Measurements from ENCODE around the gene HECTD4.

- no peak for TF ChIP-seq CTCF (conservative IDR thresholded peaks at IDR 0.05; ENCODE audit: low read depth, low read length)
- no peak for TF ChIP-seq USF2 (IDR thresholded peaks at IDR 0.05; ENCODE audit: low read depth, low read length)
- no peak for TF ChIP-seq POLR2A (IDR thresholded peaks at IDR 0.05; ENCODE audit: low read depth, low read length)
- no peak for TF ChIP-seq SMC3 (IDR thresholded peaks at IDR 0.05; ENCODE audit: low read depth, low read length)
- no peak for TF ChIP-seq RFX5 (IDR thresholded peaks at IDR 0.05; ENCODE audit: low read depth, low read length)
- no peak for TF ChIP-seq CHD1 (IDR thresholded peaks at IDR 0.05; ENCODE audit: low read depth, low read length)
These were observed 79.2 kb downstream of the HECTD4 start for GRCh38 chr12:112303004-112303403.

All from IMR-90 (cell line).